Activated naive CD8-positive, alpha-beta T cell treated with anti-CD3 and anti-CD28 coated beads, Interleukin-2, amount 10 ng/mL, durations not matched to agents 7 days and 5 days (primary cell): ENCODE measurements around the gene RAP1A. TPM values are rescaled to one million over a fixed set of nuclear protein-coding genes. Genes with fewer than 3 reads are reported as not detected.
A peak's percentile ranks its signal among the peaks of the same experiment; 100 is the strongest.

ENCODE experiments used
- ATAC-seq: fragments of 150-1000 bp; cut with Tn5 transposase; one replicate; pipeline ENCODE4 v1.10.0; 2021; ENCODE audit warnings: low read depth, moderate library complexity
- POLR2A ChIA-PET: fragments of 350-600 bp; sonication (Branson Sonifier 250); formaldehyde crosslinking; loops from one replicate; lab custom pipeline; 2021; ENCODE audit warnings: antibody characterized with exemption; lab: Charles Lee
- DNase-seq: peaks from one replicate; pipeline ENCODE4 v3.0.0; 2021
- H3K27ac Mint-ChIP-seq: one replicate; pipeline ENCODE4 v1.8.0; 2022; ENCODE audit warnings: mild to moderate bottlenecking, mixed read lengths
- H3K27me3 Mint-ChIP-seq: one replicate; pipeline ENCODE4 v1.8.0; 2022; ENCODE audit warnings: mild to moderate bottlenecking, moderate library complexity, mixed read lengths
- H3K36me3 Mint-ChIP-seq: one replicate; pipeline ENCODE4 v1.8.0; 2021; ENCODE audit warnings: mild to moderate bottlenecking, mixed read lengths
- H3K4me1 Mint-ChIP-seq: one replicate; pipeline ENCODE4 v1.8.0; 2021; ENCODE audit warnings: mixed read lengths
- H3K4me3 Mint-ChIP-seq: one replicate; pipeline ENCODE4 v1.8.0; 2022; ENCODE audit warnings: mild to moderate bottlenecking, moderate library complexity, mixed read lengths
- H3K9me3 Mint-ChIP-seq: one replicate; pipeline ENCODE4 v1.8.0; 2021; ENCODE audit warnings: mixed read lengths
- total RNA-seq, 2 experiments: library from RNA; stranded (reverse); gene quantifications; one replicate each; pipeline ENCODE4 v1.2.3, GENCODE V29; 2021

The RAP1A gene
- total RNA-seq, 2 experiments from 2014 or later = 134 to 139 TPM

GRCh38 chr1:111745675-111746613 is 126.4 kb downstream of the RAP1A start:
- Mint-ChIP-seq H3K36me3 (no peaks in the 10 kb centered on the region), H3K4me1 (peaks cover 8% of the 10 kb centered on the region), H3K27me3 (peaks cover 33% of the 10 kb centered on the region), H3K4me3 (no peak overlapping the region), H3K9me3 (no peaks in the 10 kb centered on the region), H3K27ac (no peak overlapping the region)
- POLR2A ChIA-PET = interaction anchor here (0.9 to 1.9 kb wide), 2 partner anchors 9 to 238 kb away, joined by 3 to 14 read pairs; no protein-coding TSS in a partner anchor
- no peak for ATAC-seq
- no peak for DNase-seq

GRCh38 chr1:111746614-111746999 is 127.0 kb downstream of the RAP1A start:
- ATAC-seq (no peak), DNase-seq (no peak)
- Mint-ChIP-seq H3K9me3 (no peaks in the 10 kb centered on the region), H3K4me3 (no peak overlapping the region), H3K36me3 (no peaks in the 10 kb centered on the region), H3K27me3 (peaks cover 27% of the 10 kb centered on the region), H3K4me1 (peaks cover 7% of the 10 kb centered on the region), H3K27ac (no peak overlapping the region)
- POLR2A ChIA-PET = interaction anchor here (0.8 to 1.9 kb wide), 4 partner anchors 10 to 264 kb away, joined by 3 to 14 read pairs (median 5); partner anchors contain the start of gene DDX20

- H3K27ac Mint-ChIP-seq = no peak overlapping the region
- peaks cover 12% of the 10 kb centered on the region for H3K4me1 Mint-ChIP-seq
- POLR2A ChIA-PET = interaction anchor here (0.8 to 1.9 kb wide), 4 partner anchors 9 to 265 kb away, joined by 3 to 14 read pairs (median 5); partner anchors contain the start of gene DDX20
- no peaks in the 10 kb centered on the region for H3K9me3 Mint-ChIP-seq
- no peak for DNase-seq
- peaks cover 20% of the 10 kb centered on the region for H3K27me3 Mint-ChIP-seq
- peak; percentile 83 for ATAC-seq
- no peak overlapping the region for H3K4me3 Mint-ChIP-seq
- H3K36me3 Mint-ChIP-seq = no peaks in the 10 kb centered on the region
These were observed 127.7 kb downstream of the RAP1A start for GRCh38 chr1:111747282-111747734.

- Mint-ChIP-seq H3K27ac (no peak overlapping the region), H3K36me3 (no peaks in the 10 kb centered on the region), H3K4me1 (peaks cover 12% of the 10 kb centered on the region), H3K9me3 (no peaks in the 10 kb centered on the region), H3K4me3 (no peak overlapping the region), H3K27me3 (peaks cover 14% of the 10 kb centered on the region)
- DNase-seq (no peak), ATAC-seq (no peak)
- POLR2A ChIA-PET = interaction anchor here (1.2 to 1.9 kb wide), 2 partner anchors 8 to 240 kb away, joined by 6 to 14 read pairs; partner anchors contain the start of gene DDX20
These were observed 128.4 kb downstream of the RAP1A start for GRCh38 chr1:111747947-111748346.

- no peak for ATAC-seq
- peaks cover 18% of the 10 kb centered on the region for H3K4me1 Mint-ChIP-seq
These were observed 130.0 kb downstream of the RAP1A start for GRCh38 chr1:111749628-111750027.

GRCh38 chr1:111750856-111751255 is 131.3 kb downstream of the RAP1A start:
- POLR2A ChIA-PET = interaction anchor here (1.0 to 1.6 kb wide), 3 partner anchors 13 to 243 kb away, joined by 4 to 5 read pairs (median 4); no protein-coding TSS in a partner anchor
- Mint-ChIP-seq H3K27me3 (peaks cover 4% of the 10 kb centered on the region), H3K4me3 (no peak overlapping the region), H3K36me3 (no peaks in the 10 kb centered on the region), H3K27ac (no peak overlapping the region), H3K9me3 (no peaks in the 10 kb centered on the region), H3K4me1 (peaks cover 24% of the 10 kb centered on the region)
- no peak for ATAC-seq
- DNase-seq = no peak

More at GRCh38 chr1:111749628-111750027, 130.0 kb downstream of the RAP1A start:
- Mint-ChIP-seq H3K4me3 (no peak overlapping the region), H3K27ac (no peak overlapping the region), H3K9me3 (no peaks in the 10 kb centered on the region), H3K36me3 (no peaks in the 10 kb centered on the region), H3K27me3 (peaks cover 6% of the 10 kb centered on the region)
- DNase-seq = no peak
- POLR2A ChIA-PET = no interaction called here

GRCh38 chr1:111751906-111752575 is 132.5 kb downstream of the RAP1A start:
- POLR2A ChIA-PET = interaction anchor here (1.0 to 1.6 kb wide), 3 partner anchors 14 to 244 kb away, joined by 4 to 5 read pairs (median 4); no protein-coding TSS in a partner anchor
- Mint-ChIP-seq H3K4me3 (no peak overlapping the region), H3K4me1 (peaks cover 30% of the 10 kb centered on the region), H3K27ac (no peak overlapping the region), H3K9me3 (no peaks in the 10 kb centered on the region), H3K27me3 (no peaks in the 10 kb centered on the region), H3K36me3 (no peaks in the 10 kb centered on the region)
- ATAC-seq = no peak
- DNase-seq = no peak

- DNase-seq (peak; percentile 57), ATAC-seq (peak; percentile 24)
- peaks cover 6% of the 10 kb centered on the region for H3K36me3 Mint-ChIP-seq
- peaks cover 32% of the 10 kb centered on the region for H3K4me1 Mint-ChIP-seq
- peak overlapping the region; percentile 99 for H3K27ac Mint-ChIP-seq
- H3K27me3 Mint-ChIP-seq = no peaks in the 10 kb centered on the region
- peak overlapping the region; percentile 98 for H3K4me3 Mint-ChIP-seq
- POLR2A ChIA-PET = interaction anchor here (0.6 to 2.8 kb wide), 7 partner anchors 10 to 539 kb away, joined by 3 to 25 read pairs (median 5); partner anchors contain the start of genes ATP5PB, INKA2 and WDR77
- no peaks in the 10 kb centered on the region for H3K9me3 Mint-ChIP-seq
These were observed 135.4 kb downstream of the RAP1A start for GRCh38 chr1:111754984-111755330.

GRCh38 chr1:111755331-111756123 is 135.9 kb downstream of the RAP1A start, which contains the start of gene DDX20:
TSS of gene DDX20 (plus strand) at chr1:111755901. CDS start at chr1:111755925, 24 bp downstream.
- POLR2A ChIA-PET = interaction anchor here (0.6 to 2.8 kb wide), 9 partner anchors 8 to 539 kb away, joined by 3 to 25 read pairs (median 5); partner anchors contain the start of genes ATP5PB, INKA2 and WDR77
- Mint-ChIP-seq H3K27me3 (no peaks in the 10 kb centered on the region), H3K36me3 (peaks cover 9% of the 10 kb centered on the region)

GRCh38 chr1:111756124-111756513 is 136.5 kb downstream of the RAP1A start:
- Mint-ChIP-seq H3K36me3 (peaks cover 9% of the 10 kb centered on the region), H3K27ac (peak overlapping the region; percentile 99), H3K9me3 (no peaks in the 10 kb centered on the region), H3K27me3 (no peaks in the 10 kb centered on the region), H3K4me1 (peaks cover 36% of the 10 kb centered on the region), H3K4me3 (peak overlapping the region; percentile 98)
- POLR2A ChIA-PET = interaction anchor here (1.2 to 2.8 kb wide), 3 partner anchors 9 to 249 kb away, joined by 5 to 25 read pairs (median 6); partner anchors contain the start of gene INKA2
- no peak for DNase-seq
- ATAC-seq = peak; percentile 9

More at GRCh38 chr1:111755331-111756123, 135.9 kb downstream of the RAP1A start, which contains the start of gene DDX20:
- Mint-ChIP-seq H3K27ac (peak within 1 kb of the TSS; percentile 99), H3K4me1 (peaks cover 35% of the 10 kb centered on the region), H3K9me3 (no peaks in the 10 kb centered on the region), H3K4me3 (peak within 1 kb of the TSS; percentile 98)
- DNase-seq (peak; percentile 96), ATAC-seq (peak; percentile 85)

GRCh38 chr1:111758373-111758772 is 138.8 kb downstream of the RAP1A start:
- Mint-ChIP-seq H3K9me3 (no peaks in the 10 kb centered on the region), H3K4me3 (no peak overlapping the region), H3K27ac (no peak overlapping the region), H3K4me1 (peaks cover 33% of the 10 kb centered on the region), H3K36me3 (peaks cover 17% of the 10 kb centered on the region), H3K27me3 (no peaks in the 10 kb centered on the region)
- ATAC-seq (no peak), DNase-seq (no peak)
- POLR2A ChIA-PET = no interaction called here

GRCh38 chr1:111761717-111762116 is 142.1 kb downstream of the RAP1A start:
- Mint-ChIP-seq H3K36me3 (peaks cover 35% of the 10 kb centered on the region), H3K9me3 (no peaks in the 10 kb centered on the region), H3K27me3 (no peaks in the 10 kb centered on the region), H3K4me3 (no peak overlapping the region), H3K27ac (no peak overlapping the region), H3K4me1 (peaks cover 19% of the 10 kb centered on the region)
- DNase-seq (no peak), ATAC-seq (no peak)
- POLR2A ChIA-PET = no interaction called here
